ENCODE data around the gene DIS3L2. TPM values are rescaled to one million over a fixed set of nuclear protein-coding genes. Genes with fewer than 3 reads are reported as not detected.

DIS3L2 gene
- total RNA-seq, 4 donors from 2014 or later, result 18.7 to 30.9 (median 26.1) TPM

DNA sequence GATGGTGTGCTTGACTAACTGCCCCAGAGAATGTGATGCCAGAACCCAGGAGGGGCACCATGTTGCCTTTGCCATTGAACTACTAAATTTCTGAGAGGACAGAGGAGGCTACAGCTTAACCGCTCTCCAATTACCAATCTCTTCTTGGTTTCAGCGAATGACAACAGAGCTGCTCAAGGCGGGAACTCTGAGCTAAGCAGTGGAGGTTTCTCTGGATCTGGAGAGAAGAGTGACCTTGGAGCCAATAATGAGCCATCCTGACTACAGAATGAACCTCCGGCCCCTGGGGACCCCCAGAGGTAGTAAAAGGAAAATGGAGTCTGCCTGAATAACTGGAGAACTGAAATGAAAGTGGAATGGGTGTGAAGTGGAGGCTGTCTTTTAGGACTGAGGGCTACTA, 53.2 kb downstream of the DIS3L2 start:
- TF ChIP-seq, protein P1, sequence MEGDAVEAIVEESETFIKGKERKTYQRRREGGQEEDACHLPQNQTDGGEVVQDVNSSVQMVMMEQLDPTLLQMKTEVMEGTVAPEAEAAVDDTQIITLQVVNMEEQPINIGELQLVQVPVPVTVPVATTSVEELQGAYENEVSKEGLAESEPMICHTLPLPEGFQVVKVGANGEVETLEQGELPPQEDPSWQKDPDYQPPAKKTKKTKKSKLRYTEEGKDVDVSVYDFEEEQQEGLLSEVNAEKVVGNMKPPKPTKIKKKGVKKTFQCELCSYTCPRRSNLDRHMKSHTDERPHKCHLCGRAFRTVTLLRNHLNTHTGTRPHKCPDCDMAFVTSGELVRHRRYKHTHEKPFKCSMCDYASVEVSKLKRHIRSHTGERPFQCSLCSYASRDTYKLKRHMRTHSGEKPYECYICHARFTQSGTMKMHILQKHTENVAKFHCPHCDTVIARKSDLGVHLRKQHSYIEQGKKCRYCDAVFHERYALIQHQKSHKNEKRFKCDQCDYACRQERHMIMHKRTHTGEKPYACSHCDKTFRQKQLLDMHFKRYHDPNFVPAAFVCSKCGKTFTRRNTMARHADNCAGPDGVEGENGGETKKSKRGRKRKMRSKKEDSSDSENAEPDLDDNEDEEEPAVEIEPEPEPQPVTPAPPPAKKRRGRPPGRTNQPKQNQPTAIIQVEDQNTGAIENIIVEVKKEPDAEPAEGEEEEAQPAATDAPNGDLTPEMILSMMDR (IDR thresholded peaks at IDR 0.05; ENCODE audit: low read depth), result no peak

DNA sequence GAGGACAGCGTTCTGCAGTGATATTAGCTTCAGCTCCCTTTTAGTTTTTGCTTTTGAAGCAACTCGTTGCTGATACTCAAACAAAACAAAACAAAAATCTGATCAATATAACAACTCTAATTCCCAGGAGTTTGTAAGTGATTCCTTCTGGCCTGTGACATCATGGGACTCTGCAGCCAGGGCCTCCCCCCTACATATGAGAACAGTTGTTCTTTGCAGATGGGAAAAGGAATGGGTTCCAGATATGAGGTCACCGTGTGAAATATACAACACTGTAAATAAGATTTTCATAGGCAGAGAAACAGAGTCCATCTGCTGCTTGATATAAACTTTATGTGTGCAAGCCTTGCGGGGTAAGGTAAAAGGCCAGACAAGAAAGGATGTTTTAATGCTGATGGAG, 56.7 kb downstream of the DIS3L2 start:
- TF ChIP-seq, protein P1 (IDR thresholded peaks at IDR 0.05; ENCODE audit: low read depth), result no peak

DNA sequence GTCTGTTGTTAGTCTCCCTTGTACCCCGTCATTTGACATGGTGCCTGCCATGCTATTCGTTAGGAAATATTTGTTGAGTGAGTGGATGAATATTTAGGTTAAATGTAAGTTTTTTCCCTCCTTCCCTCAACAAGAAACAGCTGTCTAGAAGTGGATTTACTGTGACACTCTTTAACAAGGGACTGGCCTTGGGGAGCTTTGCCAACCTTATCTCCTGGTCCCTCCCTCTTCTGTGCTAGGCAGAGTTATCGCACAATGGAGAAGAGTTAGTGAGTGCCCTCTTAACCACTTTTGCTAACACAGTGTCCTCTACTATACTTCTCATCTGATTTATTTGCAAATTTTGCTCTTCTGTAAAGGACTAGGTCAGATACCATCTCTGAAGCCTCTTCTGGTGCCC, 61.2 kb downstream of the DIS3L2 start:
- TF ChIP-seq, protein P1 (IDR thresholded peaks at IDR 0.05; ENCODE audit: low read depth), result no peak

DNA sequence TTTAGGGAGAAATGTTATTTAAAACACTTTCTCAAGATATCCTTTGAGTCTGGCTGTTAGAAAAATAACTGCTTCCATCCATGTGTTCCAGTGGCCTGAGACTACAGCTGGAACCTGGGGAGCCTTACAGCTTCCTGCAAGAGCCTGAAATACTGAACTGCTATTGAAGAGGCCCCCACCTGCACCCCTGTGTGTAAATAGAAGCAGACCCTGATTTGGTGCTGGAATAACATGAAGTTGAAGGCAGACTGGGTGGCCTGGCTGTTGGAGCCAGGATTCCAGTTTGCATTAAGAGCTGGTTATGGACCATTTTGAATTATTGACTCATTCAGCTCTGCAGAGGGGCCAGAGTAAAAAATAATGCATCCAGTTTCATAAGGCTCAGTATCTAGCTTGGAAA, 61.9 kb downstream of the DIS3L2 start:
- TF ChIP-seq, protein P1 (IDR thresholded peaks at IDR 0.05; ENCODE audit: low read depth), result no peak

DNA sequence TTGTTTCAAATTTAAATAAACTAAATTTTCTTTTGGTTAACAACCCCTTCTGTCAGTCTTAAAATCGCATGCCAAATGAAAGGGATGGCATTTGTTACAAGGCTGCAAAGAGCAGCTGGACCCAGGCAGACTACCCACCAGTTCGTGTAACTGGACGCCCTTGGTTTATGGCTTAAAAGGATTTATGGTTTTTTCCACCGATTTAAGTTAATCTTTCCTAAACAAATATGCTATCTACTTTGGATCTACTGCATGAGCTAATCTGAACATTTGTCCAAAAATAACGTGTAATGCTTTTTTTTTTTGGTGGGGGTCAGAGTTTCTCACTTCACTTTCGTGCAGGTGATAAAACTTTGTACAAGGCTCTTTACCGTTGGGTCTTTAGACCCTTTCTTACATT, 62.9 kb downstream of the DIS3L2 start:
- TF ChIP-seq, protein P1 (IDR thresholded peaks at IDR 0.05; ENCODE audit: low read depth), result no peak

DNA sequence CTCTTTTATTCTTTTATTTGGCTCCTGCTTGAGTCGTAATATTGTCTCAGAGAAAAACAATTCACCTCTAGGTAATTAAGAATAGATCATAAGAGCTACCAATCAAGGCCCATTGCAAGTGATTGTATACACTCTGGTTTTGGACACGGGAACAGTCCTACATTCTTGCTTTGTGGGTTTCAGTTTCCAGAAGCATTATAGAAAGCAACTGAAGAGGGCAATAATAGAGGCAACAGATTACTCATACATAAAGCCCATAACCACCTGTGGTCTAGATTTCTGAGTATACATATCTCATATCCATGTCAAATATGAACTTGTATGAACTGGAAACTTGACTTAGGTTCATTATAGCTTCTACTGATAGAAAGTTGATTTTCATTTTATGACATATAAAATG, 65.4 kb downstream of the DIS3L2 start:
- TF ChIP-seq, protein P1 (IDR thresholded peaks at IDR 0.05; ENCODE audit: low read depth), result no peak

DNA sequence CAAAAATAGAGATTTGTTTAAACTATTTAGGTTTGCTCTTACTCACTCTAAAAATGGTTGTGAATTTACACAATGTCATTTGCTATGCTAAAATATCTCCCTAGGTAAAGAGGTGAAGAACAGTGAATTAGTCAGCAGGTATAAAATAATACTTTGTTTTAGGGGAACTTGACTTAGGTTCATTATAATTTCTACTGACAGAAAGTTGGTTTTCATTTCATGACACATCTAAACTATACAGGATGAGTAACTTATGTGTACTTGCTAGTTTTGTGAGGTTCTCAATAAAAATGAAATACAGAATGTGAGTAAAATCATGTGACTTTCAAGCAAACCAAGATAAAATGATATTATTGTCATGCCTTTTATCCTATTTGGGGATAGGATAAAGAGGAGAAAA, 66.0 kb downstream of the DIS3L2 start:
- TF ChIP-seq, protein P1 (IDR thresholded peaks at IDR 0.05; ENCODE audit: low read depth), result no peak

All from subcutaneous adipose tissue (tissue), 4 donors.